ENCODE data around the gene HSD17B2.
A peak's percentile ranks its signal among the peaks of the same experiment; 100 is the strongest.

HSD17B2 gene

DNA sequence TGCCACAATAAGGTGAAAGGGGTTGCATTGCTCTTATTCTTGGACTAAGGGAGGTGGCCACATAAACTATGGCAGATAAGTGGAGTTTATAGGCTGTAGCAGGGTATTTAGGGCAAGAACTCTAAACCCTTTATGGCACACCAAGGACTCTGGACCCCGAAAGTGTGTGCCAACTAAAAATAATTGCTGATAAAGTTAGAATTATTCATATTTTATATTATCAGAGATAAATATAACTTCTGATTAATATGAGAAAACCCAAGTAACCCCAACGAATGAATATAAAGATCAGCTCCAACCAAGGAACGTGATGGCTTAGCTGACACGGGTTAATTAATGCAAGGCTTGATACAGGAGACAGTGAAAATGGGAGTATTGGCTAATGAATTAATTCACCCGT is 15.0 kb upstream of the HSD17B2 start:
- no peak for DNase-seq

DNA sequence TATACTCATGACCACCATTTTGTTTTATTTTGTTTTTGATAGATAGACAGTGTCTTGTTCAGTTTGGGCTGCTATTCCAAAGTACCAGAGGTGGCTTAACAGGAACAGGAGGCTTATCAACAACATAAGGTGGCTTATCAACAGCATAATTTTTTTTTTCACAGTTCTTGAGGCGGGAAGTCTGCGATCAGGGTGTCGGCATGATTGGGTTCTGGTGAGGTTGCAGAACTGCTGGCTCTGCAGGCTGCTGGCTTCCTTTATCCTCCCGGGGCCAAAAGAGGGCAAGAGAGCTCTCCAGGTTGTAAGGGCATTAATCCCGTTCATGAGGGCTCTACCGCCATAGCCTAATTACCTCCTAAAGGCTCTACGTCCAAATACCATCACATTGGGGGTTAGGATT is 11.8 kb upstream of the HSD17B2 start:
- DNase-seq: no peak

DNA sequence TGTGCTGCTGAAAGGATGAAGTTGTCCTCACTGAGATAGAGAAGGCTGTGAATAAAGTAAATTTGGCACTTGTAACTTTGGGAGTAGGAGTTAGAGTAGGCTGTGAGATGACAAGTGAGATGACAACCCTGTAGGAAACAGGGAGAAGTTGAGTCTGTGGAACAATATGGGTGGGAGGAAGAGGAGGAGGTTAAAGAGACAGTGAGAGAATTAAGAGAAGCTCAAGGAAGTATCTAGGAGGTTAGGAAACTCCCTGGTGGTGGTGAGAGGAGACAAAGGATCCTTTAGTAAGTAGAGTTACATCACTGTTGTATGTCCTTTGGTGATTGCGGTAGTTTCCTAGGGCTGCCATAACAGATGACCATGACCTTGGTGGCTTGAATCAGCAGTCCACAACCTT is 10.7 kb upstream of the HSD17B2 start:
- no peak for DNase-seq

DNA sequence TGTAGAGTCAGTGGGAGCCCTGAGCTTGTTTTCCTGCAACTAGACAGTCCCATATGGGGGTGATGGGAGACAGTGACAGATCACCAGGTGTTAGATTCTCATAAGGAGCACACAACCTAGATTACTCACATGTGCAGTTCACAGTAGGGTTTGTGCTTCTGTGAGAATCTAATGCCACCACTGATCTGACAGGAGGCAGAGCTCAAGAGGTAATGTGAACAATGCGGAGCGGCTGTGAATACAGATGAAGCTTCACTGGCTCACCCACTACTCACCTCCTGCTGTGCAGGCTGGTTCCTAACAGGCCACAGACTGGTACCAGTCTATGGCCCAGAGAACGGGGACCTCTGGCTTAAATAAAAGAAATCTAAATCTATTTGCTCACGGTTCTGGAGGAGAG is 10.2 kb upstream of the HSD17B2 start:
- DNase-seq: no peak

DNA sequence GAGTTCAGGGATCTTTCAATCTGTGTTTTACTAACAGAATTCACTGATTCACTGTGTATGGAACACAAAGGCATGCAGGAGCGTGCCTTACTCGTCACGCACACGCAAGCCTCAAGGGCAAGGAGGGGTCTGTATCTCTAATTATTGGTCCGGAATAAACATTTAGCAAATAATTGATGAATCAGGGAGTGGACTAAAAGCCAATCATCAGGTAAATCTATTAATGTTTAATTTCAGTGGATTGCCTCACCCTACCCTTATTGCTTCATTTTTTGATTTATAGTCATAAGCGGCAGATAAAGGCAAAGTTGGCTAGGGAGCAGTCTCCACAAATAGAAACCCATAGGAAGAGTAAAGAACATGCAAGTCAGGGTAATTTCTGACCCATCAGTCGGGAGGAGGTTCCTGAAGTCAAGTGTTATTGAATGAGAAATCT is 7.4 kb upstream of the HSD17B2 start:
- DNase-seq: no peak

DNA sequence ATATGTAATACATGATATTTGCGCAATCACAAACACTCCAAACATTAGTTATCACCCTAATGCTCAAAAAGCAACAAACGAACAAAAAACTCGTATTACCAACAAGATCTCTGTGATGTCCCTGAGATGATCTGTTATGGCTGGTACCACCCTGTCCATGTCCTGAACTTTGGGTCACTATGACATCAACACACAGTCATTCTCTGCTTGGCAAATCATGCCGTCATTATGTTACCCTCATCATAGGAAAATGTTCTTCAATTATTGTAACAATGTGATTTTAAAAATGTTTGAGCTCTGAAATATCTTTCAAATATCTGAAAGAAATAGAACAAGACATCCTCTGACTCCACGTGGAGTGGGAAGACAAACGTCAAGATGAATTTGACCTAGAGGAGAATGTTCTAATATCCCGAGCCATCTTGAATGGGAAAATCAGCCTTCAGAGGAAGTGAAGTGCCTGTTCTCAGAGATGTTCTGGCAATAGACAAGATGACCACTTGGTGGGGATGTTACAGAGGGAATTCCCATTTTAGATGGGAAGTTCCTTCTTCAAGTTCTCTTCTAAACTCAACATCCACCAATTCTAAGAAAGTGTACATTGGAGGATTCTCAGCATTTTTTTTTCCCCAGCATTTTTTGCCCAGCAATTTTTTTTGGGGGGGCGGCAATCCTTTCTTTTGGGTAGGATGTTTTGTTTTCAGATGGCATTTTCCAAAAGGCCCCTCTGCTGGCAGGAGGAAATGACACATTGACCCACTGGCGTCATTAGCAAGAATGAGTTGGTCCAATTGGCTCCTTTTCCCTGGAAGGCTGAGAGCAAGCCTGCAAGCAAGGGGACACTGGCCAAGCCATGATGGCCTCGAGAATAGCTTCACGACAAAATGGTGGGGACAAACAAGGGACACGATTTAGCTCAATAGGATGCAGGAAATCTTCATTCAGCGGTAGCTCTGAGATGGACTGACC is 3.7 kb upstream of the HSD17B2 start:
- no peak for DNase-seq

DNA sequence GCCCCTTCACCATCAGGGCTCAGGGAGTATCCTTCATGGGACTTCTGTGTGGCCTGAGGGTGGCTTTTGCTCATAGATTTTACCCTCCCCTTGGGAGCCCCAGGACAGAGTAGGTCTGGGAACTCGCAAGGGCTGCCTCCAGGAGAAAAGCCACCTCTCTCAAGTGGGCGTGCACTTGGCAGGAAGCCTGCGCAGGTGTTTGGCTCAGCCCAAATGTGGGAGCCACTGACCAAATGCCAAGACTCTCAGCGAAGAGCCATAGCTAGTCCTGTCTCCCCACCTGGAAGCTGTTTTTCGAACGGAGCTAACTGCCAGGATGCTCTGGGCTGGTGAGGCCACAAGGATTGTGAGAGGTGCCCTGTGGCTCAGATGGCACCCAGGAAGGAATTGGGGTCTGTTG is 2.0 kb upstream of the HSD17B2 start:
- peak; percentile 29 for DNase-seq

DNA sequence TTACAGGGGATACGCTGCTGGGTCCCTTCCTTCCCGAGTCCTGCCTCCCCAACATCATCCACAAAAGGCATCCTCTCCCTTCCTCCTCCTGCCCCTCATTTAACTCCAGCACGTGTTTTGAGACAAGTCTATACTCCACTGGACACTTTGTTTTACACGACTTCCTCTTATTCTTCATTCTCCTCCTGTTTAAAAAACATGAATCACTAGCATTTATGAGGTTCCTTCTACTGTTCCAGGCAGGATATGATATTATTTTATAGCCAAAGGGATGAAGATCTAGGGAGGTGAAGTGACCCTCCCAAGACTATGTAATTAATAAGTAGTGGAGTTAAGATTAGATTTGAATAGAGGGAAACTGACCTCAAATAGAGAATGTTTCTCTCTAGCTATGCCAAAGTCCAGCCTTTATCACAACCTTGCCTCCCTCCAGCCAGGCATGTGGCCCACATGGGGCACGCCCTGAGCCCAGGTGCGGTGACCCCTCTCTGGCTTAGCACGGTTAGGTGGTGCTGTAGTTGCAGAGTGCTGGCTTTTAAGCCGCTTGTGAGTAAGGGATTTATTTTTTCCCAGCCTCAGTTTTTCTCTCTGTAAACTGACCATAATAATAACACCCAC is 1.3 kb upstream of the HSD17B2 start:
- no peak for DNase-seq

DNA sequence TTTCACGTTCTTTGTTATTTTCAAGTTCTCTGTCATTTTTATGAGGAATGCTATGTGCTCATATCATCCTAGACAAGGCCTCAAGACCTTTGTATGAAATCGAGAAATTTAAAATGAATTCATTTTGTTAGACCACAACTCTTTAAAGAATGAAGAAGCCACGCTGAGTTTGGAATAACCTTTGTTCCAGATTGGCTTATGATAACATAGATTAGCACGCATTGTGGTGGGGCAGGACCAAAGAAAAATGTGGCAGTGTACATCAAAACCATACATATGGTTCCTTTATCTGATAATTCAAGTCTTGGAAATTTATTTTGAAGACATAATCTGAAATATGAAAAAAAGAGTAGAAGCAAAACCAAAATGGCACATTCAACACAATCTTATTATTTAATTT is 2.2 kb downstream of the HSD17B2 start:
- no peak for DNase-seq

DNA sequence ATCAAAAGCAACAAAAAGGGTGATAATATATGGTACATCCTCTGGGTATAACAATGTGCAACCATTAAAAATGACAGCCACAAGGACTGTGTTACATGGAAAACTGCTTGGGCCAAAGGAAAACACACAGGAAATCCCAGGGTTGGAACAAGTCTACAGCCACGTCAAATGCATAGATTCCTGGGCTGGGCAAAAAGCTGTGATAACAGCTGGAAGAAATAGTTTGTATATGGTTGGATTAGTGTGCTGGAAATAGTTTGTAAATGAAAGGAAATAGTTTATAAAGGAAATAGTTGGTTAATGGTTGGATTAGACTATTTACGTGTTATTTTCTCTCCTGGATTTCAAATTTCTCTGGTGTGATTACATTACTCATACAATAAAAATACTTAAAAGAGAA is 2.6 kb downstream of the HSD17B2 start:
- DNase-seq: no peak

DNA sequence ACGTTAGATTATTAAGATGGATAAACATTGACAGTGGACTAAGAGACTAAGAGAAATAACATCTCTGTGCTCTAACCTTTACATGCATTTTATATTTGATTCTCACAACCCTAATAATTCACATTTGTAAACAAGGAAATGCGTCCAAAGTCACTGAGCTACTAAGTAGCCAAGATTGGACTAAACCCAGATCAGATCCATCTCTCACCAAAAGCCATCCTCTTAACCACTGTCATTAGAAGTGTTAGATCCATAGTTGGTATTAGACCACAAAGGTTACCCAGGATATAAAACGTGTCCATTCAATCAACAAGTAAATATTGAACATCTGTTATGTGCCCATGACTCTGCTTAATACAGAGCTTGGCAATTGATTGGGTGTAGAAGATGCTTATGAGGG is 5.2 kb downstream of the HSD17B2 start:
- DNase-seq: no peak

DNA sequence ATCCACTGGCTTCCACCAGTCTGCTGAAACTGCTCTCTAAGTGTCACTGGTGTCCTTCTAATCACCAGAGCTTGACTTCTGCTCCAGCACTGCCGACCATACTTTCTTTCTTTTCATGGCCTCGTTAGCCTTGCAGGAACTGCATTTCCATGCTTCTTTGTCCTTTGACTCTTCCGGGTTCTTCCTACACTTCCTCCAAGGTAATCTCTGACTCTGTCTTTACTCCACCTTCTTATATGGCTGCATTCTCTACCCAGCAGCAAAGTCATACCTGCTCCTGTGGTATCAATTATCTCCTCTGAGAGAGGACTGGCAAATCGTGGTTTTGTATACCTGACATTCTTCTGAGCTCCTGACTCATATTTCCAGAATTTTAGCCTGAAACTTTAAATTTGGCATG is 6.5 kb downstream of the HSD17B2 start:
- DNase-seq: no peak

DNA sequence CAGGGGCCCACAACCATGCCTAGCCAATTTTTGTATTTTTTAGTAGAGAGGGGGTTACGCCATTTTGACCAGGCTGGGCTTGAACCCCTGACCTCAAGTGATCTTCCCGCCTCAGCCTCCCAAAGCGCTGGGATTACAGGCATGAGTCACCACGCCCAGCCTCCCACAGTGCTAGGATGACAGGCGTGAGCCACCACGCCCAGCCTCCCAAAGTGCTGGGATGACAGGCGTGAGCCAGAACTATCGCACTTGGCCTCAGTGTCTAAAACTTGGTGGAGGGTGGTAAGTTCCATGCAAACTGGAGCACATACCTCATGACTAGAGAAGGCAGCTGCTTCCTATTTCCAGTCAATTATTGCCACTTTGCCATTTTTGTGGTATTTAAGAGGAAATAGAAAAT is 7.1 kb downstream of the HSD17B2 start:
- no peak for DNase-seq

DNA sequence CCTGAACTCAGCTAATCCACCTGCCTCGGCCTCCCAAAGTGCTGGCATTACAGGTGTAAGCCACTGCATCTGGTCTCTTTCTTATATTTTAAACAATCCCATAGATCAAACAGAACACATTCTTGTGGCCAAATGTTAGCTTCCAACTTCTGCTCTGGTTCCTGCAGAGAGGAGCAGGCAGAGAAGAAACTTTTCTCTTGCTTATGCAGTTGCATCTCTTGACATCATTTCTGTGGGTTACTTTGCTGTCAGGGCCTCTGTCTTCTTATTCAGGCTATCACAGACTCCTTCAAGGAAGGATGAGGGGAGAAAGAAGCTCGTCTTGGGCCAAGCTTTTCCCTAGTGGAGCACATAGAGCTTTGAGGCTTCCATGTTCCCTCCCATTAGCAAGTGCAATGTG is 7.8 kb downstream of the HSD17B2 start:
- DNase-seq: no peak

DNA sequence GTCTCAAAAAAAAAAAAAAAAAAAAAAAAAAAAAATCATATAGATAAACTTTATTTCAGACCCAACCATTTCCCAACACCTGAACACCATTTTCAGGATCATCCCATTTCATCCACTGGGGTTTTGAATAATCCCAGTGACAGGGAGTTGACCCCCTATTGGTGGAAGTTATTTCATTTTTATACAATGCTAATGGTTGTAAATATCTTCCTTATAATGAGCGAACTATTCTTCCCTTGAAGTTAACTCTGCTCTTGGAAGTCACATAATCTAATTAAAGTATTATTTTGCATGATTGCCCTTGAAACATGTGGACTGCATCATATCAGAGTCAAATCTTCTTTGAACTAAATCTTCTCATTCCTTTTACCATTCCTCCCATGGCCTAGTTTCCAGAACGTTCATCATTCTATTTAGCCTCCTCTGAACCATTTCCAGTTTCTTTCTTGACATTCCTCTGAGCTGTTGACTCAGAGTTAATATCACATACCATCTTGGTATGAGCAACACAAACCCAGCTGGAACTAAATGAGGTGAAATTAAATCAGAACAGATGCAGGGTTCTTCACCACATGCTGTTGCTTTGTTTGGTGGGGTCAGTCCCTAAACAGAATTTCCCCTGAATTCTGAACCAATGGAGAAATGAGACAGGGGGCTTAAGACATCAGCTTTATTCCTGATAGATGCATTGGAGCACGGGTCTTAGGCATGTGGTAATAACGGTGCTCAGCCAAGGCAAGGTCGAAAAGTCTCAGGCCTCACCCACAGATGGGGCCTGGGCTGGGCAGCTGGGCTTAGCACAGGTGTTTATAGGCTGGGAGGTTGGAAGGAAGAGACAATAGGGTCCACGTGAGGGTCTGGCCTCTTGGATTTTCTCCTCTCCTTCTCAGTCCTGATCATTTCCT is 8.9 kb downstream of the HSD17B2 start:
- DNase-seq: no peak

DNA sequence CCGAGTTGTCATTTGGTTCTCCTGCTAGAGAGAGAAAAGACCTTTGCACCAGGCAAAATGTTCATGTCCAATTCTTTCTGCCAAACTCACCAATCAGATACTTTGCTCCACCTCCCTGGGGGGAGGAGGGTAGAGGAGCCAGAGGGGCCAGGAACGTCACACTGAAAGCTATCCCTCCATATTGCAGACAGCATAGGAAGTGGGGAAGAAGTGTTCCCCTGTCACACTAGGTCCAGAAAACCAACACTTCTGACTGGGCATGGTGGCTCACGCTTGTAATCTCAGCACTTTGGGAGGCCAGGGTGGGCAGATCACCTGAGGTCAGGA is 9.5 kb downstream of the HSD17B2 start:
- DNase-seq: no peak

DNA sequence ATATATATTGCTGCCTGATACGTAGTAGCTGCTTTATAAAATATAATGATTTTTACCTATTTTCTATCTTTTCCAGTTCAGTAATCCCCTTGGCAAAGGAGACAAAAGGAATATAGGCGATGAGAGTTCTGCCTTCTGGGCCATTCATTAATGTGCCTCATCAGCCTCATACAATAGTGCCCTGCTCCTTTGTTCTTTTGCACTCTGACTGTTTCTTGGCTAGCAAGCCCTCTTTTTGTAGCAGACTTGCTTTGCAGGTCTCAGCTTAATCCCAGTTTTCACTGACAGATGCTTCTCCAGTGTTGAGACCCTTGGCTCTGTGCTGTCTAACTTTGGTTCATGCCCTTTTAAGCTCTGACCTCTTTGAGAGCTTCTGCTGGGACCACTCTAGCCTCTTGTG is 10.4 kb downstream of the HSD17B2 start:
- DNase-seq: no peak

DNA sequence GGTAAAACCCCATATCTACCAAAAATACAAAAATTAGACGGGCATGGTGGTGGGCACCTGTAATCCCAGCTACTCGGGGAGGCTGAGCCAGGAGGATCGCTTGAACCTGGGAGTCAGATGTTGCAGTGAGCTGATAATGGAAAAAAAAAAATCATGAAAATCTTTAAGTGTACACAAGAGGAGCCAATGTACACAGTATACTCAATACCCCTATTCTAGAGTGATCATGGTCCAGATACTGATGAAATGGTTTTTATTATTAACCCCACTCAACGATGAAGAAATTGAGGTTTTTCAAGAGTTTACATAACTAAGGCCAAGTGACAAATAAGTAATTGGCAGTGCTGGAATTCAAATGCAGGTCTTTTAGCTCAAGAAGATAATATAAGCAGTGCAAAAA is 11.5 kb downstream of the HSD17B2 start:
- DNase-seq: no peak

DNA sequence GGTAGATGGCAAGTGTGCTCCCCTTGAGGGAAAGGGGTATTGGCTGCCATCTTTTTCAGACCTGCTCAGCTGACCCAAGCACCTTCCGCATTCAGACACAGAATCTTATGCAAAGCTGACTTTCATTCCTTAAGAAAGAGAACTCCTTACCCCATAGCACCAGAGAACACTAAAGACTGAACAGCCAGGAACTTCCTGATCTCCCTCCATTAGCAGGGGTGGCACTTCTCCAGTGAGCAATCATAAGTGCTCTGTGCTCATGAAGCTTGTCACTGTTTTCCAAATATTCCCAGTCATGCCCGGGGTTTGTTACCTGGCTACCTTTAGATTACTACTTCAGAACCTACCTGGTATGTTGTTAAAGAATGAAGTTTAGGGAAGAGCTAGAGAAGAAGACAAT is 11.9 kb downstream of the HSD17B2 start:
- DNase-seq: no peak

DNA sequence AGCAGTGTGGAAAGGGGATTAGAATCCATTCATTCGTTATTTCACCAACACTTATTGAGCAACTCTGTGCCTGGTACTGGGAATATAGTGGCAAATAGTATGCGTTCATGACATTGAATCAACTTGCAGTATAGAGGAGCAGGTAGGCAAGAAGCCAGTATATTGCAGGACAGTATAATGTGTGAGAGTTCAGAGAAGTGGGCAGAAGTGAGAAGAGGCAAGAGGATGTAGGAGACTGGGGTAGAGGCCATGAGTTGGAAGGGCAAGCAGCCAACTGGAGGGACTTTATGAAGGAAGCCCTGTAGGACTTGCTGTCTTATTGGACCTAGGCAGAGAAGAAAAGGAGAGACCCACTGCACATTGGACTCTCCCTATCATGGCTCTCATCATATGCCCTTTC is 12.3 kb downstream of the HSD17B2 start:
- no peak for DNase-seq

DNA sequence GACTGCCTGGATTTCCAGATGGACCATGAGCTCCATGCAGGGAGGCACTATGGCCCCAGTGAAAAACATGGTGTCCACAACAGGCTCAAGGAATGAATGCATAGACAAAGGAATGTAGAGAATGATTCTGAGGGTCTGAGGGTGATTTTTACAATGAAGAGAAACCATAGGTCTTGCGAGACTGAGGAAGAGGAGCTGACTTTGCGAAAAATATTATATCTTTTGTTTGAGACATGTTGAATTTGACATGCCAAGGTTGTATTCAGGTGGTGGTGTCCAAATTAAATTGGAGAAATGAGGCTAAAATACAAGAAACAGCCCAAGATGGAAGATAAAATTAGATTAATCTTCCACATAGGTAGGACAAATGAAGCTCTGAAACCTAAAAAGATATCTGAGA is 12.7 kb downstream of the HSD17B2 start:
- no peak for DNase-seq

DNA sequence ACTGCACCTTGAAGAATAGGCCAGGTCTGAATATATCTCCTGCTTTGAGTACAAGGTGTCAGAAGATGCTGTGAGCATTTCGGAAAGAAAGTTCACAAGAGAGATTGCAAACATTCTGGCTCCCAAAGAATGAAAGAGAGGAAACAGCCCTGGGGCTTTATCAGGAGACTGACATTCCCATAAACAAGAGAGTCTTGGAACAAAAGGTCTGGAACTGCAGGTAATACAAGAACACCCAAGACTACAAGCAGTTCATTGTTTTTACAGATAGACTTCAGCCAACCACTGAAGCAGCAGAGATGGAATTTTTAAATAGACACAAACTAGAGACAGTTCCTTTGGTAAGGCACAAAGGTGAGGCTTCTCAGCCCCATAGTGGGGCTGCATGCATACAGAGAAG is 14.4 kb downstream of the HSD17B2 start:
- no peak for DNase-seq

DNA sequence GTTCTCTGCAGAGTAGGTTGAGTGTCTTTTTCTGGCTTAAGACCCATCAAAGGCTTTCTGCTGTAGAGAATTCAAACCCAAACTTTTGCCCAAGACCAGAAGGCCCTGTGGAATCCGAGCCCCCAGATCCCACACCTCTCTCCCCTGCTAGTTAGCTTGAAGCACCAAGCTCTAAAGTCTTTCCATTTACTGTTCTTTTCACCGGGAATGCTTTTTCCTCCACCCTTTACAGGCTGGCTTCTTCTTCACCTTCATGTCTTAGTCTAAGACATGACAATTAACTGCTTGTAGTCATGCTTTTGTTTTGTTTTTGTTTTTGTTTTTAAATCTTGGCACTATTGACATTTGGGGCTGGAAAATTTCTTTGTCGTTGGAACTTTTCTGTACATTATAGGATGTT is 15.5 kb downstream of the HSD17B2 start:
- DNase-seq: no peak

DNA sequence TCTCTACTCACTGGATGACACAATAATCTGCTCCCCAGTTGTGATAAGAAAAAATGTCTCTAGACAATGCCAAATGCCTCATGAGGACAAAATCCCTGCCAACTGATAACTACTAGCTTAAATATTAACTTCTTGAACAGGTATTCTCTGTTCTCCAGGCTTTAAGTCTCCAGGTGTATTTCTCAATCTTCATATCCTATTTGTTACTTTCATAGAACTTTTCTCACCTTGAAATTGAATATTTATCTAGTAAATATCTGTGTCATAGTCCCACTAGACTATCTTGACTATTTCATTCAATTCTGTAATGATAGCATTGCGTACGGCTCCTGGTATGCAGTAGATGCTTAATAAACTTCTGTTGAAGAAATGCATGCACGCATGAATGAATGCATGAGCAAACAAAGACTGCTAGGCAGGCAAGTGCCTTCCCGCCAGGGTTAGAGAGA is 15.9 kb downstream of the HSD17B2 start:
- DNase-seq: no peak

Data from DMS79 treated with DMSO at 0.1 percent for 48 hours (cell line).